SK-N-MC (cell line): Measurements from ENCODE around the gene TRIM67.

ENCODE experiments used
- EZH2 ChIP-seq: fragments of 200-600 bp; sonication (generic); IDR thresholded peaks from one replicate; pipeline ENCODE4 v1.6.1; 2017; ENCODE audit warnings: antibody characterized with exemption
- FOXP2 ChIP-seq: optimal IDR thresholded peaks from 2 replicates; pipeline ENCODE3; 2011; ENCODE audit warnings: mild to moderate bottlenecking, moderate library complexity; ENCODE audit not compliant: insufficient read depth; ENCODE audit errors: extremely low read length, control extremely low read depth
- POLR2AphosphoS5 ChIP-seq: IDR thresholded peaks from 2 replicates; pipeline ENCODE4 v1.6.1; 2012; ENCODE audit warnings: mild to moderate bottlenecking, low read depth, low read length, borderline replicate concordance

DNA sequence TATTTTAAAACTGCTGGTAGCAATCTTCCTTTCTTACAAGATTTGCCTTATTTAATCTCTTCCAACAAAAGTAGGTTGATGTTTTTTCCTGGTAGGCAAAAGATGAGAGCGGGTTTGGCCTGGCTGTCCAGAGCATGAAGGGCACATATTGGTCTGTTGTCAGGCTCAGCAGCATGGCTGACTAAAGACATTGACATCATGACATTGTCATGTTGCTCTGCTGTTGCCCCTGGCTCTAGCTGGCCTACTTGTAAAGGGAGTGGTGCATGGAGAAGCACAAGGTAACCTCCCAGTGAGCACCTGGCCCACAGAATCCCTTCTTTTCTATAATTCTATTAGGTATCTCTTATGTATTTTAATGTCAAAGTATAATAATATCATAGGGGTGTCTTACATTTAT, 102.8 kb downstream of the TRIM67 start:
- TF ChIP-seq POLR2AphosphoS5 (no peak), EZH2 (no peak), FOXP2 (no peak)
